ENCODE results near the gene NUDT1.

DNA sequence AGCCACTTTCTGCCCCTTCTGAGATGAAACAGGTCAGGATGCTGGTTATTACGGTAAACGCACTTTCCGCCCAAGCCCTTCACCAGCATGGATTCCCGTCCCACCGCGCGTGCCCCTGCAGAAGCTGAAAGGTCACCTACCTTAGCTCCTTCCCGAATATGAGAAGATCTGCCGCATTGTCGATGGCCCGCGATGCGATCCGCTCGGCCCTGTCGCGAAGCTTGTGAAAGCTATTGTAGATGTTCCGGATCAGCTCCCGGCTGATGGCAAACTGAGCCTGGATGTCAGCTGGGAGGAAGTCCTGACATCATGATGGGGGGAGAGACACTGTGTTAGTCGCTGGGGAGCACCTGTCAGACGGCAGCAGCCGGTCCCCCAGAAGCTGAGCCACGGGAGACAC lies 22.1 kb downstream of the NUDT1 start:
- no peak for TF ChIP-seq CEBPB (IDR thresholded peaks at IDR 0.05)
- no peak for TF ChIP-seq YY1 (IDR thresholded peaks at IDR 0.05; ENCODE audit: low read depth)
- TF ChIP-seq, protein P1, sequence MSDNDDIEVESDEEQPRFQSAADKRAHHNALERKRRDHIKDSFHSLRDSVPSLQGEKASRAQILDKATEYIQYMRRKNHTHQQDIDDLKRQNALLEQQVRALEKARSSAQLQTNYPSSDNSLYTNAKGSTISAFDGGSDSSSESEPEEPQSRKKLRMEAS (IDR thresholded peaks at IDR 0.05), result no peak
- no peak for TF ChIP-seq TAF1 (IDR thresholded peaks at IDR 0.05; ENCODE audit: low read depth)
- TF ChIP-seq CREB1 (IDR thresholded peaks at IDR 0.05; ENCODE audit: low read depth), result no peak
- TF ChIP-seq, protein P2, sequence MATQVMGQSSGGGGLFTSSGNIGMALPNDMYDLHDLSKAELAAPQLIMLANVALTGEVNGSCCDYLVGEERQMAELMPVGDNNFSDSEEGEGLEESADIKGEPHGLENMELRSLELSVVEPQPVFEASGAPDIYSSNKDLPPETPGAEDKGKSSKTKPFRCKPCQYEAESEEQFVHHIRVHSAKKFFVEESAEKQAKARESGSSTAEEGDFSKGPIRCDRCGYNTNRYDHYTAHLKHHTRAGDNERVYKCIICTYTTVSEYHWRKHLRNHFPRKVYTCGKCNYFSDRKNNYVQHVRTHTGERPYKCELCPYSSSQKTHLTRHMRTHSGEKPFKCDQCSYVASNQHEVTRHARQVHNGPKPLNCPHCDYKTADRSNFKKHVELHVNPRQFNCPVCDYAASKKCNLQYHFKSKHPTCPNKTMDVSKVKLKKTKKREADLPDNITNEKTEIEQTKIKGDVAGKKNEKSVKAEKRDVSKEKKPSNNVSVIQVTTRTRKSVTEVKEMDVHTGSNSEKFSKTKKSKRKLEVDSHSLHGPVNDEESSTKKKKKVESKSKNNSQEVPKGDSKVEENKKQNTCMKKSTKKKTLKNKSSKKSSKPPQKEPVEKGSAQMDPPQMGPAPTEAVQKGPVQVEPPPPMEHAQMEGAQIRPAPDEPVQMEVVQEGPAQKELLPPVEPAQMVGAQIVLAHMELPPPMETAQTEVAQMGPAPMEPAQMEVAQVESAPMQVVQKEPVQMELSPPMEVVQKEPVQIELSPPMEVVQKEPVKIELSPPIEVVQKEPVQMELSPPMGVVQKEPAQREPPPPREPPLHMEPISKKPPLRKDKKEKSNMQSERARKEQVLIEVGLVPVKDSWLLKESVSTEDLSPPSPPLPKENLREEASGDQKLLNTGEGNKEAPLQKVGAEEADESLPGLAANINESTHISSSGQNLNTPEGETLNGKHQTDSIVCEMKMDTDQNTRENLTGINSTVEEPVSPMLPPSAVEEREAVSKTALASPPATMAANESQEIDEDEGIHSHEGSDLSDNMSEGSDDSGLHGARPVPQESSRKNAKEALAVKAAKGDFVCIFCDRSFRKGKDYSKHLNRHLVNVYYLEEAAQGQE (IDR thresholded peaks at IDR 0.05; ENCODE audit: low read depth), result no peak
- TF ChIP-seq, protein P3, sequence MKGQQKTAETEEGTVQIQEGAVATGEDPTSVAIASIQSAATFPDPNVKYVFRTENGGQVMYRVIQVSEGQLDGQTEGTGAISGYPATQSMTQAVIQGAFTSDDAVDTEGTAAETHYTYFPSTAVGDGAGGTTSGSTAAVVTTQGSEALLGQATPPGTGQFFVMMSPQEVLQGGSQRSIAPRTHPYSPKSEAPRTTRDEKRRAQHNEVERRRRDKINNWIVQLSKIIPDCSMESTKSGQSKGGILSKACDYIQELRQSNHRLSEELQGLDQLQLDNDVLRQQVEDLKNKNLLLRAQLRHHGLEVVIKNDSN (IDR thresholded peaks at IDR 0.05), result no peak
- no peak for TF ChIP-seq RAD21 (IDR thresholded peaks at IDR 0.05; ENCODE audit: low read depth)
- TF ChIP-seq TCF12 (IDR thresholded peaks at IDR 0.05; ENCODE audit: low read depth), result no peak
- TF ChIP-seq EP300 (IDR thresholded peaks at IDR 0.05; ENCODE audit: borderline replicate concordance), result no peak
- TF ChIP-seq FOXM1 (IDR thresholded peaks at IDR 0.05; ENCODE audit: borderline replicate concordance, low read depth), result no peak
- TF ChIP-seq EGR1 (IDR thresholded peaks at IDR 0.05), result no peak

Measured in Ishikawa (cell line).